A549 (cell line): ENCODE measurements around the gene ZNF664.

Source experiments
- BHLHE40 ChIP-seq: IDR thresholded peaks from 2 replicates; pipeline ENCODE4 v1.6.1; 2012; ENCODE audit warnings: low read depth, low read length, inconsistent platforms
- CBX2 ChIP-seq: fragments of 200-600 bp; sonication (generic); IDR thresholded peaks from 2 replicates; pipeline ENCODE4 v1.6.1; 2016; ENCODE audit warnings: low read depth, mild to moderate bottlenecking, borderline replicate concordance
- CHD2 ChIP-seq: fragments of 150-350 bp; IDR thresholded peaks from 2 replicates; pipeline ENCODE4 v1.6.1; 2014; ENCODE audit warnings: low read length; ENCODE audit not compliant: partially characterized antibody
- MYC ChIP-seq: IDR thresholded peaks from 2 replicates; pipeline ENCODE4 v1.6.1; 2012; ENCODE audit warnings: mild to moderate bottlenecking, inconsistent platforms, low read length, improper control_type of control experiment, borderline replicate concordance
- POLR2A ChIP-seq: IDR thresholded peaks from 2 replicates; pipeline ENCODE4 v1.6.1; 2012; ENCODE audit warnings: mild to moderate bottlenecking, low read length
- RAD21 ChIP-seq, 2 experiments: fragments of >200 bp in 1 of 2; sonication (Bioruptor Twin) in 1 of 2; formaldehyde crosslinking in 1 of 2; IDR thresholded peaks in 1 of 2; conservative IDR thresholded peaks in 1 of 2; 2 replicates in 1 of 2; 3 replicates in 1 of 2; pipeline ENCODE4 v1.6.1; 2012 to 2018; ENCODE audit warnings: inconsistent platforms in 1 of 2
- RNF2 ChIP-seq: fragments of 200-600 bp; sonication (generic); IDR thresholded peaks from 2 replicates; pipeline ENCODE4 v1.6.1; 2016; ENCODE audit warnings: low read depth, mild to moderate bottlenecking, antibody characterized with exemption, moderate library complexity, borderline replicate concordance
- SMC3 ChIP-seq: fragments of >200 bp; sonication (Bioruptor Twin); formaldehyde crosslinking; IDR thresholded peaks from 3 replicates; pipeline ENCODE4 v1.6.1; 2018; ENCODE audit warnings: inconsistent platforms
- TF ChIP-seq, protein P1 (sequence below): fragments of >200 bp; sonication (Bioruptor Twin); formaldehyde crosslinking; IDR thresholded peaks from 3 replicates; pipeline ENCODE4 v1.5.1; 2016
- TF ChIP-seq, protein P2 (sequence below): IDR thresholded peaks from 2 replicates; pipeline ENCODE4 v1.6.1; 2012

DNA sequence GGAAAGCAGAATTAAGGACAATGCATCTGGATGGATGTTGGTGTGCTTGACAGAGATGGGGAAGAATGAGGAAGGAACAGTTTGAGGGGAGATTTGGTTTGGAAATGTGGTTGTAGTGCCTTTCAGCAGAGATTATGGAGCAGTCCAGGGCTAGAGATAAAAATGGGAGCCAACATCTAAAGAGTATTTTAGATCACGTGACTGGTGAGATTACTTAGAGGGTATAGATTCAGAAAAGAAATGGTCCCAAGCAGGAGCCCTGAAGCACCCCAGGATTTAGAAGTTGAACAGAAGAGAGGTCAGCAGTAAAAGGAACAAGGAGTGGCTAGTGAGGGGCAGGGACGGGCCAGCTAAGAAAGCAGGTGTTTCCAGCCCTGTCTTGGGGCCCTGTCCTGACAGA is 29.6 kb downstream of the ZNF664 start:
- no peak for TF ChIP-seq SMC3
- TF ChIP-seq CBX2 = no peak
- TF ChIP-seq, protein P1, sequence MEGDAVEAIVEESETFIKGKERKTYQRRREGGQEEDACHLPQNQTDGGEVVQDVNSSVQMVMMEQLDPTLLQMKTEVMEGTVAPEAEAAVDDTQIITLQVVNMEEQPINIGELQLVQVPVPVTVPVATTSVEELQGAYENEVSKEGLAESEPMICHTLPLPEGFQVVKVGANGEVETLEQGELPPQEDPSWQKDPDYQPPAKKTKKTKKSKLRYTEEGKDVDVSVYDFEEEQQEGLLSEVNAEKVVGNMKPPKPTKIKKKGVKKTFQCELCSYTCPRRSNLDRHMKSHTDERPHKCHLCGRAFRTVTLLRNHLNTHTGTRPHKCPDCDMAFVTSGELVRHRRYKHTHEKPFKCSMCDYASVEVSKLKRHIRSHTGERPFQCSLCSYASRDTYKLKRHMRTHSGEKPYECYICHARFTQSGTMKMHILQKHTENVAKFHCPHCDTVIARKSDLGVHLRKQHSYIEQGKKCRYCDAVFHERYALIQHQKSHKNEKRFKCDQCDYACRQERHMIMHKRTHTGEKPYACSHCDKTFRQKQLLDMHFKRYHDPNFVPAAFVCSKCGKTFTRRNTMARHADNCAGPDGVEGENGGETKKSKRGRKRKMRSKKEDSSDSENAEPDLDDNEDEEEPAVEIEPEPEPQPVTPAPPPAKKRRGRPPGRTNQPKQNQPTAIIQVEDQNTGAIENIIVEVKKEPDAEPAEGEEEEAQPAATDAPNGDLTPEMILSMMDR = no peak
- TF ChIP-seq, protein P2, sequence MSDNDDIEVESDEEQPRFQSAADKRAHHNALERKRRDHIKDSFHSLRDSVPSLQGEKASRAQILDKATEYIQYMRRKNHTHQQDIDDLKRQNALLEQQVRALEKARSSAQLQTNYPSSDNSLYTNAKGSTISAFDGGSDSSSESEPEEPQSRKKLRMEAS = no peak
- no peak for TF ChIP-seq MYC
- no peak for TF ChIP-seq POLR2A
- no peak for TF ChIP-seq CHD2
- TF ChIP-seq BHLHE40 = no peak
- no peak for TF ChIP-seq RNF2
- TF ChIP-seq RAD21 (conservative IDR thresholded peaks at IDR 0.05 in 1 of 2, IDR thresholded peaks at IDR 0.05 in 1 of 2) = no peak
